C4-2B (cell line): ENCODE results near the gene TMEM52B.

Source experiments
- CTCF ChIP-seq: fragments of 450-650 bp; conservative IDR thresholded peaks from 2 replicates; pipeline ENCODE4 v1.5.1; 2017; ENCODE audit warnings: mild to moderate bottlenecking
- ZFX ChIP-seq: fragments of 450-650 bp; IDR thresholded peaks from 2 replicates; pipeline ENCODE4 v1.6.1; 2017

GRCh38 chr12:10163084-10163483 lies 15.7 kb upstream of the TMEM52B start:
- TF ChIP-seq CTCF = no peak
- TF ChIP-seq ZFX = no peak
